Ishikawa (cell line): Measurements from ENCODE around the gene SNX19.

Experiments
- CEBPB ChIP-seq: IDR thresholded peaks from 2 replicates; pipeline ENCODE4 v1.6.1; 2012
- CREB1 ChIP-seq: IDR thresholded peaks from 2 replicates; pipeline ENCODE4 v1.6.1; 2012; ENCODE audit warnings: low read depth
- EGR1 ChIP-seq: IDR thresholded peaks from 2 replicates; pipeline ENCODE4 v1.6.1; 2012
- EP300 ChIP-seq: IDR thresholded peaks from 2 replicates; pipeline ENCODE4 v1.6.1; 2012; ENCODE audit warnings: borderline replicate concordance
- FOXM1 ChIP-seq: IDR thresholded peaks from 2 replicates; pipeline ENCODE4 v1.6.1; 2012; ENCODE audit warnings: low read depth, borderline replicate concordance
- NFIC ChIP-seq: IDR thresholded peaks from 2 replicates; pipeline ENCODE4 v1.6.1; 2012
- RAD21 ChIP-seq: IDR thresholded peaks from 2 replicates; pipeline ENCODE4 v1.6.1; 2012; ENCODE audit warnings: low read depth
- REST ChIP-seq: IDR thresholded peaks from 2 replicates; pipeline ENCODE4 v1.6.1; 2012; ENCODE audit warnings: low read depth, mild to moderate bottlenecking
- TAF1 ChIP-seq: IDR thresholded peaks from 2 replicates; pipeline ENCODE4 v1.6.1; 2012; ENCODE audit warnings: low read depth, mild to moderate bottlenecking
- TCF12 ChIP-seq: IDR thresholded peaks from 2 replicates; pipeline ENCODE4 v1.6.1; 2012; ENCODE audit warnings: low read depth
- TEAD4 ChIP-seq: IDR thresholded peaks from 2 replicates; pipeline ENCODE4 v1.6.1; 2012
- USF1 ChIP-seq: IDR thresholded peaks from 2 replicates; pipeline ENCODE4 v1.6.1; 2012

GRCh38 chr11:130871616-130872015 lies 44.7 kb downstream of the SNX19 start:
- TF ChIP-seq EP300 (no peak), RAD21 (no peak), NFIC (no peak), REST (no peak), FOXM1 (no peak), CREB1 (no peak), CEBPB (no peak), TEAD4 (no peak), TCF12 (no peak), EGR1 (no peak), TAF1 (no peak), USF1 (no peak)
